Measurements from ENCODE around the gene SORCS2.

DNA sequence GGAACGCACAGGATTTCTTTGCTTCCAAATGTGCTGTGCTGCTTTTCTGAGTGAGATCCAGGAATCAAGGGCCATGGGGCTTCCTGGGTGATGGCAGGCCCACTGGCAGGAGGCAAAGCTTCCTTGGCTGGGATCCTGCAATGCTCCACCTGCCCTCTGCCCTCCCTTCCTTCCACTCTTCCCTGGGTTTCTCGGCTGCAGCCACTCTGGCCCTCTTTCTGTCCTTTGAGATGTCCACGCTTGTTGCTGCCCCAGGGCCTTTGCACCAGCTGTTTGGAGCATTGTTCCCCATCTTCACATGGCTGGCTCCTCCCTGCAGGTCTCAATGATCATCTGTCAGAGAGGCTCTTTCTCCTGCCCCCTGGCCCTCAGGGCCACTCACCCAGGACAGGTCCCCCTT, 163.5 kb downstream of the SORCS2 start:
- TF ChIP-seq, protein P1, sequence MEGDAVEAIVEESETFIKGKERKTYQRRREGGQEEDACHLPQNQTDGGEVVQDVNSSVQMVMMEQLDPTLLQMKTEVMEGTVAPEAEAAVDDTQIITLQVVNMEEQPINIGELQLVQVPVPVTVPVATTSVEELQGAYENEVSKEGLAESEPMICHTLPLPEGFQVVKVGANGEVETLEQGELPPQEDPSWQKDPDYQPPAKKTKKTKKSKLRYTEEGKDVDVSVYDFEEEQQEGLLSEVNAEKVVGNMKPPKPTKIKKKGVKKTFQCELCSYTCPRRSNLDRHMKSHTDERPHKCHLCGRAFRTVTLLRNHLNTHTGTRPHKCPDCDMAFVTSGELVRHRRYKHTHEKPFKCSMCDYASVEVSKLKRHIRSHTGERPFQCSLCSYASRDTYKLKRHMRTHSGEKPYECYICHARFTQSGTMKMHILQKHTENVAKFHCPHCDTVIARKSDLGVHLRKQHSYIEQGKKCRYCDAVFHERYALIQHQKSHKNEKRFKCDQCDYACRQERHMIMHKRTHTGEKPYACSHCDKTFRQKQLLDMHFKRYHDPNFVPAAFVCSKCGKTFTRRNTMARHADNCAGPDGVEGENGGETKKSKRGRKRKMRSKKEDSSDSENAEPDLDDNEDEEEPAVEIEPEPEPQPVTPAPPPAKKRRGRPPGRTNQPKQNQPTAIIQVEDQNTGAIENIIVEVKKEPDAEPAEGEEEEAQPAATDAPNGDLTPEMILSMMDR (conservative IDR thresholded peaks at IDR 0.05; ENCODE audit: low read length), result no peak
- TF ChIP-seq EZH2phosphoT487 (IDR thresholded peaks at IDR 0.05; ENCODE audit: borderline replicate concordance, low read depth, low read length), result no peak

Data from OCI-LY7 (cell line).